Effector CD4-positive, alpha-beta T cell (primary cell): ENCODE results near the gene FLNA.
A peak's percentile ranks its signal among the peaks of the same experiment; 100 is the strongest.
"Not testable (repeated sequence)": the region's sequence is repeated elsewhere in the genome, so short reads cannot be mapped to it uniquely, and the experiment has no call there.

ENCODE experiments used
- DNase-seq: peaks from one replicate; pipeline ENCODE4 v3.0.0-alpha.2; 2020

FLNA gene

DNA sequence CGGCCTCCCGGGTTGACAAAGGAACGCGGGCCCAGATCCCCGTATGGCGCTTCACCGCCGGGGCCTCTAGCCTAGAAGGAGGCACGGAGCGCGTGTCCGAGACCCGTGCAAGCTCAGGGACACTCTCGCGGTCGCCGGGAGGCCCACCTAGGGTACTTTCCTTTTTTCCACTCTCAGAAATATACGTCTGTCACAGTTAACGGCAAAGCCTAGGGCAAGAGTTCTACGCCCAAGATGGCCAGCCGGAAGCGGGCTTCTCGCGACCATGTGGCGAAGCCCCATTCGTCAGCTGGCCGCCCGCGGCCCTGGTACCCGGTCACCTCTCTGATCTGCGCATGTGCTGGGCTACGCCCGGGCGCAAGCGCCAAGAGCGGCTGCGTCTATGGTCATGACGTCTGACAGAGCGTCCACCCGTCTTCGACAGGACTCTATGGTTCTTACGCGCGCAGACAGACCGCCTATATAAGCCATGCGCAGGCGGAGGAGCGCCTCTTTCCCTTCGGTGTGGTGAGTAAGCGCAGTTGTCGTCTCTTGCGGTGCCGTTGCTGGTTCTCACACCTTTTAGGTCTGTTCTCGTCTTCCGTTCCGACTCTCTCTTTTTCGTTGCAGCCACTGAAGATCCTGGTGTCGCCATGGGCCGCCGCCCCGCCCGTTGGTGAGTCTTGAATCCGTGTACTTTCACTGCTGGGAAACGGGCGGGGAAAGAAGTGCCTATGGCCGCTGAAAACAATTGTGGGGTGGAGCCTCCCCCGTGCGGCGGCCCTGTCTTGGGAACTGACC, 23.6 kb upstream of the FLNA start, which contains the start of gene RPL10:
Gene RPL10 (plus strand): TSS at position 490 of the 780 bp plus-strand sequence. CDS start 143 bp downstream, at position 633.
- DNase-seq, result peak; percentile 79

DNA sequence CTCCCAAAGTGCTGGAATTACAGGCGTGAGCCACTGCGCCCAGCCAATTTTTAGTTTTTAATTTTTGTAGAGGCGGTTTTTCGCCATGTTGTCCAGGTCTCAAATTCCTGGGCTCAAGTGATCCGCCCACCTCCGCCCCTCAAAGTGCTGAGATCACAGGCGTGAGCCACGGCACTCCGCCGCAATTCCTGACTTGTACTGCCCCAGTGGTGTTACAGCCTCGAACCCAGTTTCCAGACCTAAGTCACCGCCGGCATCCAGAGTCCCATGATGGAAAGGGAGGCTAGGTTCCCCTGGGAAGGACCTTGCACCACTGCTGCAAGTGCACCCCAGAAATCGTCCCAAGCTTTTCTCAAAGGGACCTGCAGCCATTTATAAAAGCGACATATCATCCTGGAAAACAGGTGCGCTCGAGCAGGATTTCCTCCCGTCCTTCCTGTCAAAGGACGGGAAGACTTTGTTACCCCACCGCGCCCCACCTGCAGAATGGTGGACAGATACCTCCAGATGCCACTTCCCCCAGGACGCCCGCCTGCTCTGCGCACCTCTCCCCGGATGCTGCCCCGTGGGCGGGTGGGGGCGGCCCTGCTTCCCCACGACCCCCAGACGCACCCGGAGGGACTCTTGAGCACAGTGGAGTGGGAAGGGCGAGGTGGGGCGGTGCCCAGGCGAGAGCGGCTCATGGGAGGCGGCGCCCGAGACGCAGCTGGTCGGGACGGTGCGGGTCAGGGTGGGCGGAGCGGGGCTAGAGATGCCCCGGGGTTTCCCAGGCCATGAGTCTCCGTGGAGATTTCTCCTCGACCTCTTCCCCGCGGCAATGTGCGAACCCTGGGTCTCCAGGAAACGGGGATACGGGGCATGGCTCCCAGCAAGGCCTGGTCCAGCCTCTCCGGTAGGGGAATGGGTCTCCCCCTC, 22.8 kb upstream of the FLNA start:
- no peak for DNase-seq

DNA sequence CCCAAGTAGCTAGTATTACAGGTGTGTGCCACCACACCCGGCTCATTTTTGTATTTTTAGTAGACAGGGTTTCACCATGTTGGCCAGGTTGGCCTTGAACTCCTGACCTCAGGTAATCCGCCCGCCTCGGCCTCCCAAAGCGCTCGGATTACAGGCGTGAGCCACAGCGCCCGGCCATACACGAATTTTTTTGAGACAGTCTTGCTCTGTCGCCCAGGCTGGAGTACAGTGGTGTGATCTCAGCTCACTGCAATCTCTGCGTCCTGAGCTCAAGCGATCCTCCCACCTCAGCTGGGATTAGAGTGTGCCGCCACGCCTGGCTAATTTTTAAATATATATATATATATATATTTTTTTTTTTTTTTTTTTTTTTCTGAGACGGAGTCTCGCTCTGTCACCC, 21.9 kb upstream of the FLNA start:
- DNase-seq, result not testable (repeated sequence)

DNA sequence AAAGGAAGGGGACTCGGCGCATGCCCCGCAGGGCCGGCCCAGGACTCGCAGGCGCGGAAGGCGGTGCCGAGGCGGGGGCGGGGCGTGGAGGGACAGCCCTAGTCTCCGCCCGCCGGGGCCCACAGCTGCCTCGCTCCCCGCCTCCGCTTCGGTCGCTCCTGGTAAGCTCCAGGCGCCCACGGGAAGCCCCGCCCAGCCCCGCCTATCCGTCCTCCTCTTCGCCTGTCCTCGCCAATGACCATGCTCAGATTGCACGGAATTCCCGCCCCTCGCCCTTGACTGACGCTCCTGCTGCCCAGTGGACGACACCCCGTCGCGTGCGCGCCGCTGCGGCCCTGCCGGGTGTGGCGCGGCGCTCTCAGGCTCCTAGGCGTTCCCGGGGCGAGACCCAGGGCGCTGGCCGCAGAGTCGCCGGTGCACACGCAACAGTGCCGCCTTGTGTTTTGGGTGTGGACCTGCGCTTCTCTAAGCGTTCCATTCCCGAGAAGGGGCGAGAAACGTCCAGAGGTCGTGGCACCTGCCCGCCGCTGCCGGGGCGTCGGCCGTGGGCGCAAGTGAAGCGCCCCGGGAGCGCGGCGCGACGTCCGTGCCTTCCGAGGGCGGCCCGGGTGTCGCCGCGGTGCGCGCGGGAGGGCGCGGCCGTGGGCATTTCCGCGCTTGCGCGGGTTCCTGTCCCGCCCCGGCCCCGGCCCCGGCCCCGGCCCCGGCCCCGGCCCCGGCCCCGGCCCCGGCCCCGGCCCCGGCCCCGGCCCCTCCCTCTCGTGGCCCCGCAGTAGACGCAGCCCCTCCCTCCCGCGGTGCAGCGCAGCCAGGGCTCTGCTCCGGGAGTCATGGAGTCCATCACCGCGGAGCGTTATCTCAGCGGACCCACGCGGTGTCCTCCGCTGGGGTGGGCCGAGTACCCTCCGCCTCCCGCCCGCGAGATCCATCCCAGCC, 15.6 kb upstream of the FLNA start:
- DNase-seq, result not testable (repeated sequence)

DNA sequence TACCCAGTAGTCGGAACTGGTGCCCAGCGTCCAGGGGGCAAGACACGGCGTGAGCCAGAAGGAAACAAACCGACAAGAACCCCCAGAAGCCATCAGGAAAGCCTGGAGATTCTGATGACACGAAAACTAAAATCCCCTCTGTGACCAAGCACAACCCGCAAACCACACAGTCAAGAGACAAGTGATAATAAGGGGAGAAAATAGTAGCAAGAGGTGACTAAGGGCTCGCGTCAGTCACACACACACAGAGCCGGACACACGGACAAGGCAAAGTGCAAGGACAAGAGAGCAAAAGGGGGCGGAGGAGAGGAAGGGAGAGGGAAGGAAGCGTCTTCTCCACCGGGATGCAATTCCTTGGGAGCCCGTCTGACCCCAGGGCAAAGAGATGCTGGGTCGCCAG, 14.2 kb upstream of the FLNA start:
- not testable (repeated sequence) for DNase-seq

DNA sequence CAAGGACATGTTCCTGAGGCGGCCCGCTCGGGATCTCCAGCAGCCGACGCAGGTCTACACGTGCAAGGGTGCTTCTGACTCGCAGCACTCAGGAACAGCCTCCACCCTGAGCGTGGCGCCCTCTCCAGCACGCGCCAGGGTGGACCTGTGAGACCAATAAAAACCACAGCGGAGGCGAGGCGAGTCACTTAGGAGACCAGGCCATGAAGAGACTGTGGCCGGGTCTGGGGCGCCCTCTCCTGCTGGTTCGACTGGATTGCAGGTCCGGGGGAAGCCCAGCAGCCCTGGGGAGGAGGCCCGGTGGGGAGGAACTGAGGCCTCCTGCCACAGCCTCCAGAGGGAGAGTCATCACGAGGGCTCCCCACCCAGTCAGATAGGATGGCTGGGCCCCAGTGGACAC, 13.7 kb upstream of the FLNA start:
- not testable (repeated sequence) for DNase-seq

DNA sequence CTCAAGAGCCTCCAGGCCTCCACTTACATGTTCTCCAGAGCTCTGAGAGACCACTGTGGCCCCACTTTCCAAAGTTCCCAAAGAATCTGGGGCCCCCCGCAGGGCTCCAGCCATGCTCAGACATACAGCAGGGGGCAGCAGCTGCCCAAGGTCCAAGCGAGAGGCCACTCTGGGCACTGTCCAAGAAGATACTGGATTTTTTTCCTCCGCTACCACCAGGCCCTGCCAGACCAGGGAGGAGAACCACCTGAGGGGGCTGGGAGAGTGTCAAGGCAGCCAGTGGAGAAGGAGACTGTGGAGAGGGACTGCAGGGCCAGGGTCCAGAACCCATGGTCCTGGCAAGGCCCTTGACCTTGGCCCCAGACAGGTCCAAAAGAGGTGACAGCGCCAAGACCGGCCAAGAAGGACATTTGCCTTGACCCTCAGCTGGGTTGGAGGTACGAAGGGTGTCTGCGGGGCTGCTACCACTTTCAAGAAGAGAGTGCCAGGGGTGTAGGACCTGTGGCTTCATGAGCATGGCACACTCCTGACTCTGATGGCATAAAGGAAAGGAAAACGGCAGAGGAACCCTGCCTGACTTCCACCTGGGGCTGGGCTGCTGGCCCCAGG, 10.0 kb upstream of the FLNA start:
- no peak for DNase-seq

DNA sequence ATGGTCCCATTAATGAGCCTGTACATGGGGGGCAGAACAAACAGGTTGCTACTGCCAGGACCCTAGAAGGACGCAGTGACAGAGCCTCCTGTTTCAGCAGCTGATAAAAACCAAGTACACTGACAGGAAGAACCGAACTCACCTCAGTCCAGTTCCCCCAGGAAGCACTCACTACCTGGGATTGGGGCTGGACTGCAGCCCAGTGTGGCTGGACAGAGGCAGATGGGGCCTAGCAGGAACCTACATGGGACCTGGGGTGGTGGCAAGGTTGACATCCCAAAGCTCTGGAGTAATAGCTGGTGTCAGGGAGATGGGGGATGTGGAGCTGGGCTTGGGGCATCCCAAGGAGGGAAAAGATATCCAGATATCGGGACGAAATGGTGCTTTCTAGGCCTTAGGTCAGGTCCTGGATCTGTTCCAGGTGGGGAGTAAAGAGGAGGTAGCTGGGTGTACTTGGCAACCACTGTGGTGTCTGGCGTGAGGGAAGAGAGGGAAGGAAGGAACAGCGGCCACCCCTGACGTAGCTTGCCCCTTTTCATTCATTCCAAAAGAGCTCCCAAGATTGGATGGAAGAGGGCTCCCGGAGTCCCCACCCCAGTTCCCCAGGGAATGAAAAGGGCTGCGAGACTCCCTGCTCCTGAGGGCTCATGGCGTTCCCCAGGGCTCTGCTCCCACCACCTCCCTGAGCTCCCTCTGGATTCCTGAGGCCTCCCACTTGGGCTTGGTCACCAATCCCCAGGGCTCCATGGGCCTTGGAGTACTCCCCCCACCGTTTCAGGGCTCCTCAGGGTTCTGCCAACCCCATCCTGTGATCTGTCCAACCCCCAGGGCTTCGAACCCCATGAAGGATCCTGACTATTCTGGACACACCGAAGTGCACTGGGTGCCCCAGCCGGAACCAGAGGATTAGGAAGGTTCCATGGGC, 9.2 kb upstream of the FLNA start:
- no peak for DNase-seq

DNA sequence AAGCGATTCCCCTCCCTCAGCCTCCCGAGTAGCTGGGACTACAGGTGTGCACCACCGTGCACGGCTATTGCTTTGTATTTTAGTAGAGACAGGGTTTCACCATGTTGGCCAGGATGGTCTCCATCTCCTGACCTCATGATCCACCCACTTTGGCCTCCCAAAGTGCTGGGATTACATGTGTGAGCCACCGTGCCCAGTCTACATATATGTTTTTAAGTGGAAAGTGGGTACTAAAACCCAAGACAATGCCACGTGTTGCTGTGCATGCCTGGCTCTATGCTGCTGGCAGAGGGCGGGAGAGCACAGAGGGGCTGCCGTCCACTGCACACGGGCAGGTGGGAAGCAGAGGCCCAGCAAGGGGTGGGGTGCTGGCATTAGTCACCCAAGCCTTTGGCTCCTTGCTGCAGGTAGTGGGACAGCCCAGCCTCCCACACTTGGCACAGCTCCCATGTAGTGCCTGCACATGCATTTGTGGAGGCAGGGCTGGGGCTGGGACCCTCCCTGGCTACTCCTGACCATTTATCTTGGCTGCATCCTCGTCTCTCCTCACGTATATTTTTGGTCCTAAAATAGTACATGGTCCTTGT, 8.1 kb upstream of the FLNA start:
- no peak for DNase-seq

DNA sequence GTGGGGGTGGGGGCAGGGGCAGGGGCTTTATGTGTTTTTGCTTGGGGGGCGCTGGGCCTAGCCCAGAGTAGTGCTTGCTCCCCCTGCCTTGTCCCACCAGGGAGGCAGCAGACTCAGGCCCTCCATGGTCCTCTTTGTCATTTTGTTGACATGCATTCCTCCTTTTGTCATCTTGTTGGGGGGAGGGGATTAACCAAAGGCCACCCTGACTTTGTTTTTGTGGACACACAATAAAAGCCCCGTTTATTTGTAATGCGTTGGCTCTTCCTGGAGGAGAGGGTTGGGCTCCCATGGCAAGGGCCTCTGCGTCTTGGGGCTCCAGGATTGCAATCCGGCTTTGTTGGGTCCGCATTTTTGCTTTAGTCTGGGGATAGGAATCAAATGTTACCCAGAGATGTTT, 6.8 kb upstream of the FLNA start:
- no peak for DNase-seq

DNA sequence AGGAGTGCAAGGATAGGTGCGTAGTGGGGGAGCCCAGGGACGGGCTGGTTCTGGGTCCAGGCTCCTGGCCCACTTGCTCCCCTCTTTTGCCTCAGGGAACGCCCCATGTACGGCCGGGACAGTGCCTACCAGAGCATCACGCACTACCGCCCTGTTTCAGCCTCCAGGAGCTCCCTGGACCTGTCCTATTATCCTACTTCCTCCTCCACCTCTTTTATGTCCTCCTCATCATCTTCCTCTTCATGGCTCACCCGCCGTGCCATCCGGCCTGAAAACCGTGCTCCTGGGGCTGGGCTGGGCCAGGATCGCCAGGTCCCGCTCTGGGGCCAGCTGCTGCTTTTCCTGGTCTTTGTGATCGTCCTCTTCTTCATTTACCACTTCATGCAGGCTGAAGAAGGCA, 6.4 kb upstream of the FLNA start:
- no peak for DNase-seq

DNA sequence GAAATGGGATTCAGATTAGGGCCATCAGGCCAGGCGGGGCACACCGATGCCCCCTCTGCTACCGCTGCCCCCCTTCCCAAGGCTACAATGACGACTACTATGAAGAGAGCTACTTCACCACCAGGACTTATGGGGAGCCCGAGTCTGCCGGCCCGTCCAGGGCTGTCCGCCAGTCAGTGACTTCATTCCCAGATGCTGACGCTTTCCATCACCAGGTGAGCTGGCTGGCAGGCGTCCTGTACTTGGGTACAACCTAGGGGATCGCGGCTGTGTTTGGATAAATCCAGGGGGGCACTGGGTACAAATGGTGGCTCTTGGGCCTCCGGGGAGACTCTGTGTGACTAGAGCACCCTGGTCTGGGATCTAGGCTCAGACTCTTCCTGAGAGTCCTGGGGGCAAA, 5.7 kb upstream of the FLNA start:
- no peak for DNase-seq

DNA sequence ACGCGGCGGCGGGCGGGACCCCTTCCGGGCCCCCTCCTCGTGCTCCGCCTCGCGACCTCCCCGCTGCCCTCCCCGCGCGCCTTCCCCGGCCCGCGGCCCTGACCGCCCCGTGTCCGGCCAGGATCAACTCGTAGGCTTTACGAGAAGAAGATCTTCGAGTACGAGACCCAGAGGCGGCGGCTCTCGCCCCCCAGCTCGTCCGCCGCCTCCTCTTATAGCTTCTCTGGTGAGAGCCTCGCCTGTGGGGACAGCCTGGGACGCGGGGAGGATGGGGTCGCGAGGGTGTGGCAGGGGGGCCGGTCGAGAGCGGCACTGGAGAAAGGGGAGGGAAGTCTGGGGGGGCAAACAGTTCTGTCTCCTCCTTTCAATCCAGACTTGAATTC, 5.1 kb upstream of the FLNA start:
- DNase-seq, result no peak

DNA sequence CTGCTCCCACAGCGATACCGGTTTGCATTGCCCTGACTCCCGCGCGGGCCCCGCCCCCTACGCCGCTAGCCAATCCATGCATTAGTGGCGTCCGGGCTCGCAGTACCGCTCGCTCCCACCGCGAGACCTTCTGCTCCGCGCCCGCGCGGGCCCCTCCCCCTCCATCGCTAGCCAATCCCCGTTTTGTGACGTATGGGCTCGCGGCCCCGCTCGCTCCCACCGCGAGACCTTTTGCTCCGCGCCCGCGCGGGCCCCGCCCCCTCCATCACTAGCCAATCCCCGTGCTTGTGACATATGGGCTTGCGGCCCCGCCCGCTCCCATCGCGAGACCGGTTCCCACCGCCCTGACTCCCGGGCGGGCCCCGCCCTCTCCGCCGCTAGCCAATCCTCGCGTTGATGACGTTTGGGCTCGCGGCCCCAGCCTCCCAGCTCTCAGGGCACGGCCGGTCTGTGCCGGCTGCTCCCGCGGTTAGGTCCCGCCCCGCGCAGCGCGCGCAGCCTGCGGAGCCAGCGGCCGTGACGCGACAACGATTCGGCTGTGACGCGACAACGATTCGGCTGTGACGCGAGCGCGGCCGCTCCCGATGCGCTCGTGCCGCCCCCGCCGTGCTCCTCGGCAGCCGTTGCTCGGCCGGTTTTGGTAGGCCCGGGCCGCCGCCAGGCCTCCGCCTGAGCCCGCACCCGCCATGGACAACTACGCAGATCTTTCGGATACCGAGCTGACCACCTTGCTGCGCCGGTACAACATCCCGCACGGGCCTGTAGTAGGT, 4.5 kb upstream of the FLNA start, which contains the start of gene EMD:
Gene EMD (plus strand): TSS at position 497 of the 770 bp plus-strand sequence. CDS start 190 bp downstream, at position 687.
- DNase-seq, result peak; percentile 93

DNA sequence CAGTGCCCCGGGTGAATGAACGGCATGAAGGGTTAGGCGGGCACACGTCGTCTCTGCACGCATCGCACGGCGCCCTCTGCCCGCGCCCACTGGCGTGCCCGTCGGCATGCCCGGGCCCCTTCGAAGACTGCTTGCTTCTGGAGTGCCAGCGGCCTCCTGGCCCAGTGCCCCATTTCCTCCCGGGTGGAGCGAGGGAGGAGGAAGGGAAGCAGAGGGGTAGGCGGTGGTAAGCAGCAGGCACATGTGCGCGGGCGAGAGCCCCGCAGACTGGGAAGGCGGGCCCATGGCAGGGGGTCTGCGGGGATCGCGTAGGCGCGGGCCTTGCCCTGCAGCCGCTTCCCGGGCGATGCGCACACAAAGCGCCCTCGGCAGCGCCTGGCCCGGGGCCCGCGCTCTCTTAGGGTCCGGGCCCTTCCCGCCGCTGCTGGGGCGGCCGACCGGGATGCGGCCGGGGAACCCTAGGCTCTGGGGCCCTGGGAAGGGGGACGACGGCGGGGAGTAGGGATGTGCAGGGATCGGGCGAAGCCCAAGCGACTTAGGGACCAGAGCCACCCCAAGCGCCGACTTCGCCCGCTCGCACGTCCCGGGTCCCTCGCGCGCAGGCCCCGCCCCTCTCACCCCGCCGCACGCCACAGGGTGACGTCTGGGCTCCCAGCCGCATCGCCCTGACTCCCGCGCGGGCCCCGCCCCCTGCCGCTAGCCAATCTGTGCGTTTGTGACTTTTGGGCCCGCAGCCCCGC, 3.8 kb upstream of the FLNA start:
- DNase-seq, result peak; percentile 33

DNA sequence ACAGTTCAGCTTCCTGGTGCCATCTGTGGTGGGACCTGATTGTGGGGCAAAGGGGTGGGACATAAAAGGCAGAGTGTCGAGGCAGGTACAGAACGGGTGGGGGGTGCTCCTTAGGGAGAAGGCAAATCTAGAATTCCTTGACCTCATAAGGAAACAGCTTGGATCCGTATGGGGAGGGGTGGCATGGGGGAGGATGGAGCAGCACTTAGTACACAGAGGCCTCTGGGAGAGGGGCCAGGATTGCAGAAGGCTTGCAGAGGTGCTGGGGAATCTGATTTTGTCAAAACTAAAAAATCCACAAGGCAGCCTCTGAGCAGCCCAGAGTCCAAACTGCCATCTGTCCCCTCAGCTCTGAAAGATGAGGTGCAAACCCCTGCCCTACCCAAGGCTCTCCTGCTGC, 2.3 kb upstream of the FLNA start:
- no peak for DNase-seq

DNA sequence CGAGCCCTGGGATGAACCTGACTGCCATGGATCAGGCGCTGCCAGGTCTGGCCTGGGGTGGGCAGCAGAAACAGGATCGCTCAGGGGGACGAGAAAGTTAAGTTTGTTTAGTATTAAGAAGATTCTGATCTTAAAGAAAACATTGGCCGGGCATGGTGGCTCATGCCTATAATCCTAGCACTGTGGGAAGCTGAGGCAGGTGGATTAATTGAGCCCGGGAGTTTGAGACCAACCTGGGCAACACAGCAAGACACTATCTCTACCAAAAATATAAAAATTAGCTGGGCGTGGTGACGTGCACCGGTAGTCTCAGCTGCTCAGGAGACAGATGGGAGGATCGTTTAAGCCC, 696 bp upstream of the FLNA start:
- DNase-seq, result no peak

DNA sequence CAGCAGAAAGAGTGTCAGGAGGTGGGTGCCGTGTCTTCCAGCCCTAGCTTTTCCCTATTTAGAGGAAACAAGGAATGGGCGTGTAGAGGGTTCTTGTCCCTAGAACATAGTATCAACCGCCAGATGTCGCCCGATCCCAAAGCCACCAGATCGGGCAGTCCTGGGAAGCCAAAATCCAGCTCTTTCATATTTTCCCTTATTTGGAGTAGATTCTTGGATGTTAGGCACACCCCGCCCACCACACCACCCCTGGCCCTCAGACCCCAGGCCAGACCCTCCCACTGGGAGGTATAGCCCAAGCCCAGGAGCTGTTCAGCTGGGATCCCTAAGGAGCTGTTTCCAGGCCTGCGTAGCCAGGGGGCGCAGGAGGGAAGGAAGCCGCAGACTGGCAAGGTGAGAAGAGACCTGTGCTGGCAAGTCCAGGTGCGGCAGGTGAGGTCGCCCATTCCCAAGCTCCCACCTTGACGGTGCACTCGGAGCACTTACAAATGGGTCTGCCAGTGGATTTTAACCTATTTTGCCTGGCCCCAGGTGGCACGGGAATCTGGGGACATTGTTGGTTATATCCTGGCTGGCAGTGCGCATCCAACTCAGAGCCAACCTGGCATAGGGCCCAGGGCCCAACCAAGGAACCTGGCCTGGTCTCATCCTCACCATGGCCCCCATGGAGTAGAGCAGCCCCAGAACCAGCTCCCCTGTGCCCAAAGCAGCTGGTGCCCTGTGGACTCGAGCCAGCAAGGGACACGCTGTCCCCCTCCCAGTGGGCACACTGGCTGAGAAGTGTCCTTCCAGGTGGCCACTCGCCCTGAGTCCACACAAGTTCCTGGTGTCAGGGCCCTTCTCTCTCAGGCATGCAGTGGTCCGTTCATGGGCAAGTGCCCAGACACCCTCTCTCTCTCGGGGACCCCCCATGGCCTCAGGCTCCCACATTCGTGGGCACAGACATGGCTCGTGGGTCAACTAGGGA, 811 bp downstream of the FLNA start:
- no peak for DNase-seq
